Caco-2 (cell line): ENCODE results near the gene BPGM. TPM values are rescaled to one million over a fixed set of nuclear protein-coding genes. Genes with fewer than 3 reads are reported as not detected.

ENCODE experiments used
- BruUV-seq: library from RNA; stranded (reverse); fragments of 400-500 nt; replicated peaks from 2 replicates; lab custom pipeline; 2021; lab: Mats Ljungman, UMichigan
- CTCF ChIA-PET: fragments of 300-600 bp; sonication (Branson Sonifier 250); formaldehyde crosslinking; loops from one replicate; lab custom pipeline; 2022; ENCODE audit warnings: antibody characterized with exemption; lab: Charles Lee
- POLR2A ChIA-PET: fragments of 300-600 bp; sonication (Branson Sonifier 250); formaldehyde crosslinking; loops from one replicate; lab custom pipeline; 2022; ENCODE audit warnings: antibody characterized with exemption; lab: Charles Lee
- DNase-seq, 2 experiments: peaks; one replicate each; pipeline versions ENCODE4 v3.0.0 to v3.0.0-alpha.2; 2020 to 2022
- H3K27me3 ChIP-seq: replicated peaks from 2 replicates; pipeline ENCODE4 v1.6.0; 2011; ENCODE audit warnings: low read length; ENCODE audit not compliant: control insufficient read depth, insufficient read depth
- H3K36me3 ChIP-seq: 2 replicates; pipeline ENCODE4 v1.5.1; 2011; ENCODE audit warnings: low read length; ENCODE audit not compliant: control insufficient read depth, insufficient read depth
- H3K4me1 ChIP-seq: fragments of 250-450 bp; sonication (Bioruptor Pico); 2 replicates; pipeline ENCODE4 v1.5.1; 2020; ENCODE audit warnings: mild to moderate bottlenecking
- H3K4me3 ChIP-seq: 2 replicates; pipeline ENCODE4 v1.5.1; 2011; ENCODE audit warnings: low read depth, mild to moderate bottlenecking, control low read depth, low read length
- H3K9me3 ChIP-seq: fragments of 250-450 bp; sonication (Bioruptor Pico); 2 replicates; pipeline ENCODE4 v1.5.1; 2020; ENCODE audit warnings: mild to moderate bottlenecking, moderate library complexity
- H3K27ac Mint-ChIP-seq: one replicate; pipeline ENCODE4 v1.8.0; 2022; ENCODE audit warnings: mixed read lengths; ENCODE audit not compliant: unreplicated experiment
- H3K27me3 Mint-ChIP-seq: one replicate; pipeline ENCODE4 v1.8.0; 2022; ENCODE audit warnings: mixed read lengths; ENCODE audit not compliant: insufficient read depth, unreplicated experiment
- H3K36me3 Mint-ChIP-seq: one replicate; pipeline ENCODE4 v1.8.0; 2022; ENCODE audit warnings: mild to moderate bottlenecking, mixed read lengths; ENCODE audit not compliant: insufficient read depth, unreplicated experiment
- H3K4me1 Mint-ChIP-seq: one replicate; pipeline ENCODE4 v1.8.0; 2022; ENCODE audit warnings: low read depth, mixed read lengths; ENCODE audit not compliant: unreplicated experiment
- H3K4me3 Mint-ChIP-seq: one replicate; pipeline ENCODE4 v1.8.0; 2022; ENCODE audit warnings: mild to moderate bottlenecking, moderate library complexity, mixed read lengths; ENCODE audit not compliant: unreplicated experiment
- H3K9me3 Mint-ChIP-seq: one replicate; pipeline ENCODE4 v1.8.0; 2022; ENCODE audit warnings: mixed read lengths; ENCODE audit not compliant: unreplicated experiment
- CTCF ChIP-seq, 2 experiments: fragments of 200-600 bp in 1 of 2; IDR thresholded peaks; 1 replicate in 1 of 2; 2 replicates in 1 of 2; pipeline versions ENCODE4 v1.5.1 to v1.8.0; 2011 to 2022; ENCODE audit warnings: antibody characterized with exemption in 1 of 2, control low read depth in 1 of 2, inconsistent platforms in 1 of 2, low read depth in 1 of 2, low read length in 1 of 2, mild to moderate bottlenecking in 1 of 2, moderate library complexity in 1 of 2; ENCODE audit not compliant: insufficient read depth in 1 of 2, severe bottlenecking in 1 of 2, unreplicated experiment in 1 of 2
- intact Hi-C: fragments of 100-400 bp; cut with micrococcal nuclease; formaldehyde crosslinking; loops from one replicate; pipeline ENCODE4 v1.10.0; 2022; ENCODE audit not compliant: unreplicated experiment
- total RNA-seq: library from RNA; stranded (reverse); gene quantifications from 2 replicates; pipeline ENCODE4 v1.2.3, GENCODE V29; 2022

The BPGM gene
- total RNA-seq, 1 experiment from 2014 or later = 8.1 TPM

GRCh38 chr7:134671609-134672008, 25.0 kb downstream of the BPGM start:
- no peaks in the 10 kb centered on the region for H3K36me3 Mint-ChIP-seq
- BruUV-seq = no TSS peak
- Histone ChIP-seq H3K4me3 (no peak overlapping the region), H3K36me3 (no peaks in the 10 kb centered on the region), H3K9me3 (no peaks in the 10 kb centered on the region), H3K4me1 (no peaks in the 10 kb centered on the region), H3K27me3 (no peaks in the 10 kb centered on the region)
- POLR2A ChIA-PET = no interaction called here
- H3K4me3 Mint-ChIP-seq = no peak overlapping the region
- H3K9me3 Mint-ChIP-seq = no peaks in the 10 kb centered on the region
- no peak overlapping the region for H3K27ac Mint-ChIP-seq
- no peaks in the 10 kb centered on the region for H3K27me3 Mint-ChIP-seq
- no peaks in the 10 kb centered on the region for H3K4me1 Mint-ChIP-seq
- no peak for DNase-seq
- no peak for TF ChIP-seq CTCF (IDR thresholded peaks at IDR 0.05; ENCODE audit: insufficient read depth in 1 of 2, low read depth in 1 of 2, low read length in 1 of 2, severe bottlenecking in 1 of 2, unreplicated experiment in 1 of 2)
- intact Hi-C loops = no loop called here
- CTCF ChIA-PET = no interaction called here

- H3K36me3 Mint-ChIP-seq = no peaks in the 10 kb centered on the region
- no peak overlapping the region for H3K27ac Mint-ChIP-seq
- Histone ChIP-seq H3K27me3 (no peaks in the 10 kb centered on the region), H3K9me3 (no peaks in the 10 kb centered on the region), H3K4me3 (no peak overlapping the region), H3K36me3 (no peaks in the 10 kb centered on the region), H3K4me1 (no peaks in the 10 kb centered on the region)
- DNase-seq = no peak
- no TSS peak for BruUV-seq
- no peaks in the 10 kb centered on the region for H3K9me3 Mint-ChIP-seq
- TF ChIP-seq CTCF (IDR thresholded peaks at IDR 0.05; ENCODE audit: insufficient read depth in 1 of 2, low read depth in 1 of 2, low read length in 1 of 2, severe bottlenecking in 1 of 2, unreplicated experiment in 1 of 2) = no peak
- intact Hi-C loops = no loop called here
- H3K4me1 Mint-ChIP-seq = no peaks in the 10 kb centered on the region
- CTCF ChIA-PET = no interaction called here
- H3K27me3 Mint-ChIP-seq = no peaks in the 10 kb centered on the region
- no peak overlapping the region for H3K4me3 Mint-ChIP-seq
- POLR2A ChIA-PET = no interaction called here
Observed at GRCh38 chr7:134674424-134674823, 27.8 kb downstream of the BPGM start.

GRCh38 chr7:134676743-134677142, 30.1 kb downstream of the BPGM start:
- Mint-ChIP-seq H3K9me3 (no peaks in the 10 kb centered on the region), H3K27me3 (no peaks in the 10 kb centered on the region), H3K4me3 (no peak overlapping the region), H3K36me3 (no peaks in the 10 kb centered on the region), H3K4me1 (no peaks in the 10 kb centered on the region), H3K27ac (no peak overlapping the region)
- intact Hi-C loops = no loop called here
- Histone ChIP-seq H3K4me1 (no peaks in the 10 kb centered on the region), H3K9me3 (no peaks in the 10 kb centered on the region), H3K4me3 (no peak overlapping the region), H3K27me3 (no peaks in the 10 kb centered on the region), H3K36me3 (no peaks in the 10 kb centered on the region)
- CTCF ChIA-PET = no interaction called here
- TF ChIP-seq CTCF (IDR thresholded peaks at IDR 0.05; ENCODE audit: insufficient read depth in 1 of 2, low read depth in 1 of 2, low read length in 1 of 2, severe bottlenecking in 1 of 2, unreplicated experiment in 1 of 2) = no peak
- BruUV-seq = no TSS peak
- POLR2A ChIA-PET = no interaction called here
- no peak for DNase-seq
